Breast epithelium (tissue), 4 donors: ENCODE results near the gene GRPEL1. TPM values are rescaled to one million over a fixed set of nuclear protein-coding genes. Genes with fewer than 3 reads are reported as not detected.

Source experiments
- DNase-seq, 2 donors: peaks; one replicate each; pipeline ENCODE4 v3.0.0-alpha.2; 2019; ENCODE audit warnings: low spot score in 2 of 2
- H3K27ac ChIP-seq, 2 donors: fragments of 200-600 bp; sonication (generic) in 1 of 2; one replicate each; pipeline ENCODE4 v1.5.1; 2016 to 2019; ENCODE audit warnings: mild to moderate bottlenecking in 1 of 2
- H3K27me3 ChIP-seq, 2 donors: fragments of 200-600 bp; sonication (generic) in 1 of 2; one replicate each; pipeline versions ENCODE4 v1.5.1 to v1.6.0; 2017 to 2019; ENCODE audit warnings: control low read depth in 1 of 2, mild to moderate bottlenecking in 1 of 2
- H3K36me3 ChIP-seq: fragments of 200-600 bp; one replicate; pipeline ENCODE4 v1.5.1; 2019
- H3K4me1 ChIP-seq, 2 donors: fragments of 200-600 bp; sonication (generic); one replicate each; pipeline ENCODE4 v1.5.1; 2016 to 2019; ENCODE audit warnings: control low read depth in 1 of 2
- H3K4me3 ChIP-seq, 3 donors: fragments of 200-600 bp; sonication (generic); 1 replicate in 2 of 3; 2 replicates in 1 of 3; pipeline ENCODE4 v1.5.1; 2016 to 2019; ENCODE audit warnings: mild to moderate bottlenecking in 3 of 3, moderate library complexity in 2 of 3
- H3K9me3 ChIP-seq, 2 donors: fragments of 200-600 bp; sonication (generic) in 1 of 2; one replicate each; pipeline ENCODE4 v1.5.1; 2016 to 2019; ENCODE audit warnings: control low read depth in 1 of 2
- POLR2A ChIP-seq: fragments of 450-650 bp; IDR thresholded peaks from one replicate; pipeline ENCODE4 v1.6.1; 2016; ENCODE audit warnings: antibody characterized with exemption, mild to moderate bottlenecking, moderate library complexity
- POLR2AphosphoS5 ChIP-seq, 3 donors: sonication (generic); formaldehyde crosslinking; IDR thresholded peaks; one replicate each; pipeline ENCODE4 v1.6.1; 2017; ENCODE audit warnings: antibody characterized with exemption in 3 of 3
- intact Hi-C: fragments of 100-400 bp; cut with DNase I; formaldehyde crosslinking; loops from one replicate; pipeline ENCODE4 v1.15.1; 2023; ENCODE audit warnings: low total_unique reads
- total RNA-seq, 3 donors: library from RNA; depleted of rRNA; stranded (reverse); fragments of >200 nt; gene quantifications; one replicate each; pipeline ENCODE4 v1.1.0, GENCODE V29; 2016
- TF ChIP-seq, protein P1 (sequence below), 3 donors: fragments of 450-650 bp; IDR thresholded peaks; one replicate each; pipeline ENCODE4 v1.5.1; 2016 to 2017; ENCODE audit warnings: antibody characterized with exemption in 3 of 3, mild to moderate bottlenecking in 3 of 3, moderate library complexity in 3 of 3

GRPEL1 gene
- total RNA-seq, 3 donors from 2014 or later = 20.2 to 24.1 (median 22.6) TPM

DNA sequence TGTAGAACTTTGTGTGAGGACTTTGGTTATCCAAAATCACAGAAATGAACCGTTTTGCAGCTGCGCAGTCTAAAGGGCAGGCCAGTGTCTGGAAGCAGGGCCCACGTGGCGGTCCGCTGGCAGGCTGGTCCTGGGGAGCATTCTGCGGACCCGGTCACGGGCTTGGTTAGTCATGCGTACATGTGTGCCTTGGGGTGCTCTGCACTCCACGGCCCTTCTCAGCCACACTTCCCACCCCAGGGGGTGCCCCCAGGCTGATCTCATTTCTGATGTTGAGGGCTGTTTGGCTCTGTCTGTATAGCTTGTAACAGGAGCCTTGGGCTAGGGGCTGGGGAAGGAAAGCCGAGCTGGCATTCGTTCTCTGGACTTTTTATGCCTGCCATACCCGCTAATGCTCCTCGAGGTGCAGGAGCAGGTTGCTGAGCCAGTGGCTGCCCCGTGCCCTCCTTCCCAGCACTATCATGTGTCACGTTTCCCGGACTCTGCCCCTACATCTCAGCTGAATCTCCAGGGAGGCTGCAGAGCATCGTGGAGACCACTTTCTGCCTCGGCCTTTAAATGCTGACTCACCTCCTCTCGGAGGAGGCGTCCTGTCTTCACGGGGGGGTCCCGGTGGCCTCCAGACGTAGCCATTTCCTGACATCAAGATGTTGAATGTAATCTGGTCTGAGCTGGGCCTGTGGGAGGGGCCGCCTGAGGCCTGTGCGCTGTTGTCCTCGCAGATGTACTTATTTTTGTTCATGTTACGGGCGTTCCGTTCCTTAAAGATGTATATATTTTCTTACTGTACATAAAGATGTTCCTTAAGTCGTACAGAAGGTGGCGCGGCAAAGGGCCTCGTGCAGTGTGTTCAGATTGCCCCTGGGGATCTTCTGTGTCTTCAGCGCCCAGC lies 36.1 kb downstream of the GRPEL1 start:
- H3K27ac ChIP-seq = no peak overlapping the region

DNA sequence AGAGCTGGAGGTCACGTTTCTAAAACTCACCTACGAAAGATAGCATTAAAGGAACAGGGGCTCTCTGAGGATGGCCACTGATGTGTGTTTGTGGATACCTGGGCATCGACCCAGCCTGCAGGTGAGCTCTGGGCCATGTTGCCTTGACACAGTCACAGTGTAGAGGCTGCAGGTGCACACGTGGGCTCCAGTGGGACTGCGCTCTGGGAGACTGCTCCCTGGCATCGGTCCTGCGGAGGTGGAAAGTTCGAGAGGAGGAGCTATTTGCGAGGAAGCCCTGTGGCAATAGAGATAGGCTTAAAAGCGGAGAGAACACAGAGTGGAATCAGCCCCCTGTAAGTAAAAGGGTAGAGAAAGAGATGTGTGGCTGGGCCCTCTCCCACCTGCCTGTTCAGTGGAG lies 37.0 kb downstream of the GRPEL1 start:
- Histone ChIP-seq H3K4me3 (no peak overlapping the region), H3K36me3 (peaks cover 11% of the 10 kb centered on the region), H3K27ac (no peak overlapping the region), H3K4me1 (no peaks in the 10 kb centered on the region), H3K27me3 (no peaks in the 10 kb centered on the region), H3K9me3 (no peaks in the 10 kb centered on the region)
- no peak for TF ChIP-seq POLR2AphosphoS5 (IDR thresholded peaks at IDR 0.05)
- TF ChIP-seq, protein P1, sequence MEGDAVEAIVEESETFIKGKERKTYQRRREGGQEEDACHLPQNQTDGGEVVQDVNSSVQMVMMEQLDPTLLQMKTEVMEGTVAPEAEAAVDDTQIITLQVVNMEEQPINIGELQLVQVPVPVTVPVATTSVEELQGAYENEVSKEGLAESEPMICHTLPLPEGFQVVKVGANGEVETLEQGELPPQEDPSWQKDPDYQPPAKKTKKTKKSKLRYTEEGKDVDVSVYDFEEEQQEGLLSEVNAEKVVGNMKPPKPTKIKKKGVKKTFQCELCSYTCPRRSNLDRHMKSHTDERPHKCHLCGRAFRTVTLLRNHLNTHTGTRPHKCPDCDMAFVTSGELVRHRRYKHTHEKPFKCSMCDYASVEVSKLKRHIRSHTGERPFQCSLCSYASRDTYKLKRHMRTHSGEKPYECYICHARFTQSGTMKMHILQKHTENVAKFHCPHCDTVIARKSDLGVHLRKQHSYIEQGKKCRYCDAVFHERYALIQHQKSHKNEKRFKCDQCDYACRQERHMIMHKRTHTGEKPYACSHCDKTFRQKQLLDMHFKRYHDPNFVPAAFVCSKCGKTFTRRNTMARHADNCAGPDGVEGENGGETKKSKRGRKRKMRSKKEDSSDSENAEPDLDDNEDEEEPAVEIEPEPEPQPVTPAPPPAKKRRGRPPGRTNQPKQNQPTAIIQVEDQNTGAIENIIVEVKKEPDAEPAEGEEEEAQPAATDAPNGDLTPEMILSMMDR (IDR thresholded peaks at IDR 0.05) = no peak
- no peak for TF ChIP-seq POLR2A
- no peak for DNase-seq
- intact Hi-C loops = no loop called here

More for the DNA sequence above, 36.1 kb downstream of the GRPEL1 start:
- Histone ChIP-seq H3K4me1 (no peaks in the 10 kb centered on the region), H3K36me3 (peaks cover 11% of the 10 kb centered on the region), H3K9me3 (no peaks in the 10 kb centered on the region), H3K4me3 (no peak overlapping the region), H3K27me3 (no peaks in the 10 kb centered on the region)
- no peak for DNase-seq
- TF ChIP-seq, protein P1 (IDR thresholded peaks at IDR 0.05) = no peak
- no peak for TF ChIP-seq POLR2AphosphoS5 (IDR thresholded peaks at IDR 0.05)
- TF ChIP-seq POLR2A = no peak
- intact Hi-C loops = no loop called here

DNA sequence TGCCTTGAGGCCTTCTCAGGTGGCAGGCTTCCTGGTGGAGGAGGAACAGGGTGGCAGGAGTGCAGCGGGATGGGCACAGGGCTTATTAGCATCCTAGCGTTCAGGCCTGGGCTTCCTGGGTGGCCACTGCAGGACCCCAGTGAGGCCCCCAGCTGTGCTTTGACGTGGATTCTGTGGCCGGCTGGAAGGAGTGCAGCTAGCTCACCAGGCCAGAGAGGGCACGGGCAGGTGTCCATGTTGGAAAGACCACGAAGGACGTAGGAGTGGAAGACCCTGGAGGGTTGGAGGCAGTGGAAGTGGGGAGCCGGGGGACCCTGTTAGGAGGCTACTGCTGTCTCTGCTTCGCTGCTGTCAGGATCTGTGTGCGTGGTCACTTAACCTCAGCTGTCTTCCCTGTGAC lies 37.9 kb downstream of the GRPEL1 start:
- Histone ChIP-seq H3K9me3 (no peaks in the 10 kb centered on the region), H3K4me3 (no peak overlapping the region), H3K36me3 (peaks cover 11% of the 10 kb centered on the region), H3K27me3 (no peaks in the 10 kb centered on the region), H3K27ac (no peak overlapping the region), H3K4me1 (no peaks in the 10 kb centered on the region)
- TF ChIP-seq, protein P1 (IDR thresholded peaks at IDR 0.05) = no peak
- no peak for TF ChIP-seq POLR2AphosphoS5 (IDR thresholded peaks at IDR 0.05)
- no peak for TF ChIP-seq POLR2A
- intact Hi-C loops = no loop called here
- no peak for DNase-seq

DNA sequence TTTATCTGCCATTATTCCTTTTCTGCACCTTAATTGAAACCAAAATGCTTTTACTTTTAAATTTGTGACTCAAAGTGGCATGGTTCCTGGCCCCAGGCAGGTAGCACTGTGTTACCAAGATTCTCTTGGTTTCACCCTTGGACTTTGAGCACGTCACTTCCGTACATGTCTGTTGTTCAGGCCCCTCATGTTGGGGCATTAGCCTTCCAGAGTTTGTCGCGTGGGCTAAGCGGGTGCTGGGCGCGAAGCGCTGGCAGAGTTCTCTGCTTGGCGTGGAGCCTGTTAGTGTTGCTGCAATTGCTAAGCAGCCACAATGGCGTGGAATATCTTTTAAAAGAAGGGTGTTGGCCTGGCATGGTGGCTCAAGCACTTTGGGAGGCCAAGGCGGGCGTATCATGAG lies 38.7 kb downstream of the GRPEL1 start:
- Histone ChIP-seq H3K4me3 (no peak overlapping the region), H3K4me1 (no peaks in the 10 kb centered on the region), H3K27me3 (no peaks in the 10 kb centered on the region), H3K27ac (no peak overlapping the region), H3K36me3 (peaks cover 11% of the 10 kb centered on the region), H3K9me3 (no peaks in the 10 kb centered on the region)
- TF ChIP-seq POLR2A (no peak), POLR2AphosphoS5 (IDR thresholded peaks at IDR 0.05) (no peak)
- TF ChIP-seq, protein P1 (IDR thresholded peaks at IDR 0.05) = no peak
- intact Hi-C loops = no loop called here
- no peak for DNase-seq

DNA sequence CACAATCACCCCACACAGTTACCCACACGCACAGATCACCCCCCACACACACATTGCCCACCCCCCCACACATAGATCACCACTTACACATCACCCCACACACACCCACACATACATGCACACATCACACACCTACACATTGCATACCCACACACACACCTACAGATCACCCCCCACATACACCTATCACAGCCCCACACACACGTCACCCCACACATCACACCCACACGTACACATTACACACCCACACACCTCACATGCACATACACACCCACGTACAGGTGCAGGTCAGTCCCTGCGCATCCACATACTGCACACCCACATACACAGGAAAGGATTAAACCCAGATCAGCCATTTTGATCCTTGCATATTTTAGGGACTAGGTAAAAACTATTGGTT lies 40.0 kb downstream of the GRPEL1 start:
- no peak for TF ChIP-seq POLR2AphosphoS5 (IDR thresholded peaks at IDR 0.05)
- H3K4me3 ChIP-seq = no peak overlapping the region
- no peak overlapping the region for H3K27ac ChIP-seq
- no peaks in the 10 kb centered on the region for H3K4me1 ChIP-seq
- no peaks in the 10 kb centered on the region for H3K9me3 ChIP-seq
- no peaks in the 10 kb centered on the region for H3K27me3 ChIP-seq
- intact Hi-C loops = no loop called here
- peaks cover 11% of the 10 kb centered on the region for H3K36me3 ChIP-seq
- no peak for DNase-seq
